HG02973 (cell line): Measurements from ENCODE around the gene GRHPR.
"Not testable (repeated sequence)": the region's sequence is repeated elsewhere in the genome, so short reads cannot be mapped to it uniquely, and the experiment has no call there.

Experiments used
- ATAC-seq: cut with Tn5 transposase; IDR thresholded peaks from one replicate; pipeline ENCODE4 v1.9.1; 2021; ENCODE audit warnings: moderate library complexity; ENCODE audit not compliant: unreplicated experiment

GRHPR gene

DNA sequence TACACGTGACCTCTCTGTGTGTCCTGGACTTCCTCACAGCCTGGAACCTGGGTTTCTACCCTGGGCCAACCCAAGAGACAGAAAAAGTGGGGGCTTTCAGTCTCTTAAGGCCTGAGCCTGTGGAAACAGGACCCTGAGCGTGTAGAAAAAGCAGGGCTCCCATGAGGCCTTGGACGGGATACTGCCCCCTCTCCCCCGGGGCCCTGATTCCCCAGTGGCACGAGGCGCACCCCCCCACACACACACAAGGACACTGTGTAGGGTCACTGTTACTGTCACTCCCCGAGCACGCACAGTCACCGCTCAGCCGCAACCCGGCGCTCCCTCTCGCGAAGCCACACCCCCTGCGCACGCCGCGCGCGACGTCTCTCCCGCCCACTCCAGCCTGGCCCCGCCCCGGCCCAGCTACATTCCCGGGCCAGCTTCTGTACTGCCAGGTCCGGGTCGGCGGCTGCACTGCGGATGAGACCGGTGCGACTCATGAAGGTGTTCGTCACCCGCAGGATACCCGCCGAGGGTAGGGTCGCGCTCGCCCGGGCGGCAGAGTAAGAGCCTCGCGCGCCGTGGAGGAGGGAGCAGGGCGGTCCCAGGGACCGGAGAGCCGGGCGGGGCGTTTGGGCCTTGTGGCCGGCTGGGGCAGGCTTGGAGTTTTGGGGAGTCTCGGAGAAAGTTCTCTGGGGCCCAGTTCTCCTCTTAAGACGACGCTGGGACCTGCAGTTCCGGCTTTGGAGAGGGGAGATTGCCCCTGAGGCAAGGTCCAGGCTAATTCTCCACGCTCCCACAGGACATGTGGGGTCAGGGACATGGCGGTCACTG, at the start of gene GRHPR:
Gene GRHPR, plus strand, starts transcription at position 408 of the 816 bp plus-strand sequence. Its CDS starts 55 bp downstream, at position 463.
- peak; percentile 86 for ATAC-seq

DNA sequence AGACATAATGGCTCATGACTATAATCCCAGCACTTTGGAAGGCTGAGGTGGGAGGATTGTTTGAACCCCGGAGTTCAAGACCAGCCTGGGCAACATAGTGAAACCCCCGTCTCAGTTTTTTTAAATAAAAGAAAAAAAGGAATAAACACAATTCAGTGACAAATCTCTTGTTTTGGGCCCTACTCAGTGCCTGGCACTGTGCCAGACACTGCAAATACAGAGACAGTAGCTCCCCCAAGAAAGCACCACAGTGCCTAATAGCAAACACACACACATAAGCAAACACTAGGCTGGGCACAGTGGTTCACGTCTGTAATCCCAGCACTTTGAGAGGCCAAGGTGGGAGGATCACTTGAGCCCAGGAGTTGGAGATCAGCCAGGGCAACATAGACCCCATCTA, 49.7 kb upstream of the GRHPR start:
- no peak for ATAC-seq

GRCh38 chr9:37373621-37374020, 48.9 kb upstream of the GRHPR start:
- no peak for ATAC-seq

- no peak for ATAC-seq
These were observed 47.6 kb upstream of the GRHPR start for GRCh38 chr9:37374892-37375291.

- no peak for ATAC-seq
These were observed 44.5 kb upstream of the GRHPR start for GRCh38 chr9:37377688-37378612.

GRCh38 chr9:37378613-37379004, 43.9 kb upstream of the GRHPR start:
- ATAC-seq, result no peak

DNA sequence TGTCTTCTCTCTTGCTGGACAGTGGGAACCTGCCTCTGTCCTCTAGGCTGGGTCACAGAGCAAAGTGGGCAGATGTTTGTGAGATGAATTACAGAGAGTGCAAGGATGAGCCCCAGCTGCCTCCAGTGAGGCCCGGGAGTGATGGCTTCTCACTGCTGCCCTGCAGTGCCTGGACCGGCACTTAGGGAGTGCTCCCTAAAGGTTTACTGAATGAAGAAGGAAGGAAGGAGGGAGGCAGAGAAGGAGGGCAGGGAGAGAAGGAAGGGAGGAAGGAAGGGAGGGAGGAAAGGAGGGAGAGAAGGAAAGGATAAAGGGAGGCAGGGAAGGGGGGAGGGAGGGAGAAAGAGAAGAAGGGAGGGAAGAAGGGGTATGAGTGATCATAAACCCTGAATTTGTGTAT, 42.7 kb upstream of the GRHPR start:
- ATAC-seq, result no peak

GRCh38 chr9:37380570-37380969, 41.9 kb upstream of the GRHPR start:
- no peak for ATAC-seq

- ATAC-seq, result no peak
These were observed 41.3 kb upstream of the GRHPR start for GRCh38 chr9:37381094-37381741.

DNA sequence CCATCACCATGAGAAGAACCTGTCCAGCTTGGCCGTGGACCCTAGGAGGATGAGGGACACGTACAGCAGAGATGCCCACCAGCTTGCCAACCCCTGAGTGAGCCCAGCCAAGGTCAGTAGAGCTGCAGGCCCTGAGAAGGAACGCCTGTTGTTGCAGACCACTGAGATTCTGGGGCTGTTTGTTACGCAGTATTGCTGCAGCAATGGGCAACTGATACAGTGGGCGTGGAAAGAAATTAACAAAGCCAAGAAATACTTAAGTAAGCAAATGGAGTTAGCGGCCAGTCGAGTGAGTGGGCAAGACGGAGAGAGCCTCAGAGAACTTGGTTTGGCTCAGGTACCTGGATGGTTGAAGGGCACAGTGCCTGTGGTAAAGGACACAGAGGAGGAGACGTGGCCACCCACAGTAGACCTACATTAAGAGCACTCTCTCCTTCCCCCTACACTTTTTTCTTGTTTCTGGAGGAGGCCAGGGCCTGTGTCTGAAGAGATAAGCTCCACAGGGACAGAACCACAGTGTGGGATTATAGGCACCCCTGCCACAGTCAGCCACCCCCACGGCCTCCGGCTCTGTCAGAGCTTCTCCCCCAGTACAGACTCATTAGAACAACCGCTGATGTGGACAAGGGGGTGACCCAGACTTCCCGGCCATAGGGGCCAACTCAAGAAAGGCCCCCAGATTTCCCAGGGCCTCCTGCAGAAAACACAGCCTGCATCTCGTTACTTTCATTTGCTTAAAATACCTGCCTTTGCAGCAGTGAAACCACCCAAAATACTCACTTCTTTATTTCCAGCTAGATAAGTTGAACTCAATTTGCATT, 40.1 kb upstream of the GRHPR start:
- ATAC-seq, result no peak

DNA sequence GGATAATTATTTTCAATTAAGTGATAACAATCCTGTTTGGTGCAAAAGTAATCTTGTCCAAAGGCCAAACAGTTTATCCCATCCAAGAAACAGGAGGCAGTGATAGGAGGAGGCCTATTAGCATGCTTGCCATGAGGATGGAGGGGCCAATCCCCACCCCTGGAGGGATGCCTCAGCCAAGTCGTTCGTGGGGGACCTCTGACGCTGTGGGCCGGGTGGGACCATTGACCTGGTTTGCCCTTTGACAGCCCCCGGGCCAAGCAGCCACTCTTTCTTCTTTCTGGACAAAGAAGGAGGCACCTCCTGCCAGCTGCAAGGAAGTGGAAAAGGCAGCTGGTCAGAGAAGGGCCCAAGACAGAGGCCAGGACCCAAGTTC, 39.5 kb upstream of the GRHPR start:
- ATAC-seq, result no peak

DNA sequence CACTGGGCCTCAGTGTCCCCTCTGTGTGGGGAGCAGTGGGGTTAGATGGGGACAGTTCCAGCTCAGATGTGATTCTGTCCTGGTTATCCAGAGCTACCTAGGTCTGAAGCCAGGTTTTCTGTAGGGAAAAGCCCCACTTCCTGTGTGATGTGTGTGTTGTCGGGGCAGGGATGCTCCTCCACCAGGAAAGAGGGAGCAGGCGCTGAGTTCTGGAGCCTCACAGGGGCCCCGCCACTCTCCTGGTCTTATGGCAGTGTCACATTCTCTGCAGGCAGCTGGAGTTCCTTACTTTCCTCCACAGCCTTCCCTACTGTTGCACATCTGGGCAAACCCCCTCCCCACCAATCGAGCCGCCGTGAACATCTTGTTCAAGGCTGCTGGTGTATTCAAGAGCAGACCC, 39.1 kb upstream of the GRHPR start:
- ATAC-seq, result no peak

GRCh38 chr9:37383876-37384746, 38.4 kb upstream of the GRHPR start:
- no peak for ATAC-seq

DNA sequence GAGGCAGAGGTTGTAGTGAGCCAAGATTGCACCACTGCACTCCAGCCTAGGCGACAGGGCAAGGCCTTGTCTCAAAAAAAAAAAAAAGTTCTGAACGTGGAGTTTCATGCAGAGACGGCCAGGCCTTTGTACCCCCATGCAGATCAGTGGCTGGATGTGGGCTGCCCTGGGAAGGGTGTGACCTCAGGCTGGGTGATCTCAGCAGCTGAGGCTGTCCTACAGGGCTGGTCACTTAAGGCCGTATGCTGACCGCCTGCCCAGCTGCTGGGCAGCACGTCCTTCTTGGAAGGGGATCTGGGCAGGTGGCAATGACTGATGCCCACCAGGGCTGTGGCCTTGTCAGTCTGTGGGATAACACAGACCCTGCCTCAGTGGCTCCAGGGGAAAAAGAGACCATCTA, 37.2 kb upstream of the GRHPR start:
- ATAC-seq, result no peak

DNA sequence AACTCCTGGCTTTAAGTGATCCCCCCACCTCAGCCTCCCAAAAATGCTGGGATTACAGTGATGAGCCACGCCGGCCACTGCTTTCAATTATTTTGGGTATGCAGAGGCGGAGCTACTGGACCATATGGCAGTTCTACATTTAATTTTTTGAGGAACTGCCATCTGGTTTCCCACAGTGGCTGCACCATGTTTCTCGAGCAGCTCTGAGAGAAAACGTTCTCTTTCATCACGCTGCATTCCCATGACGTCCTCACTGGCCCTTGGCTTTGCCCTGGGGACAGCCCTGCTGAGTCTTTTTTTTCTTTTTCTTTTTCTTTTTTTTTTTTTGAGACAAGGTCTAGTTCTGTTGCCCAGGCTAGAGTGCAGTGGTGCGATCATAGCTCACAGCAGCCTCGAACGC, 35.5 kb upstream of the GRHPR start:
- no peak for ATAC-seq

DNA sequence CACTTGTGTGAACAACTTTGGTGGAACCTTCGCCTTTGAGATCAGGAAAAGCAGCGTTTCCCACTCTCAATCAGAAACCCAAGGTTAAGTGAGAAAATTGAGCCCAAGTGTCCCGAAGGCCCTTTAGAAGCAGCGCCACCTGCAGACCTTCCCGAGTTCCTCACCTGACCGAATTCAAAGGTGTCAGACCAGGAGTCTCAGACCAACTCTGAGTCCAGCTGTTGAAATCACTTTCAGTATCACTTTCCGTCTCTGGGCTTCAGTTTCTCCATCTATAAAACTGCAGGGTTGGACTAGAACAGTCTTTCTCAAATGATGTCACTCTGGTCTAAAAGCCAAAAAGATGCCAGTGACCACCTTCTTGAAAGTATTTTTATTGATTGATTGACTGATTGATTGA, 31.7 kb upstream of the GRHPR start:
- ATAC-seq, result peak; percentile 88

GRCh38 chr9:37392272-37392671, 30.2 kb upstream of the GRHPR start:
- no peak for ATAC-seq

DNA sequence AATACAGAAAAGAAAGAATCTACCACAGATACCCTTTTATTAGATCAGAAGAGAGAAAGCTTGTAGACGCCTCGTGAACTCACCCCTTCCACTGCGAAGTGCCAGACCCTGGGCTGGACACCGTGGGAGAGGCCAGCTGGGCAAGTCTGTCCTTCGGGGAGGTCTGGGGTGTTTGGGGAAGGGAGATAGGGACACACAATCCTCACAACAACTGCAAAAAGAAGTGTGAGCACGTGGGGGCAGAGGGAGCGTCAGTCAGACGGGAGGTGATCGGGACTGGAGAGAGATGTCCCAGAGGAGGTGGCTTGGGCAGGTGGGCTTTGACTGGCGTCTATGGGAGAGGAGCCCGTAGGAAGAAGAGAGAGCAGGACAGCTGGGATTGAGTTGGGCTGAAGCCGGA, 27.3 kb upstream of the GRHPR start:
- no peak for ATAC-seq

DNA sequence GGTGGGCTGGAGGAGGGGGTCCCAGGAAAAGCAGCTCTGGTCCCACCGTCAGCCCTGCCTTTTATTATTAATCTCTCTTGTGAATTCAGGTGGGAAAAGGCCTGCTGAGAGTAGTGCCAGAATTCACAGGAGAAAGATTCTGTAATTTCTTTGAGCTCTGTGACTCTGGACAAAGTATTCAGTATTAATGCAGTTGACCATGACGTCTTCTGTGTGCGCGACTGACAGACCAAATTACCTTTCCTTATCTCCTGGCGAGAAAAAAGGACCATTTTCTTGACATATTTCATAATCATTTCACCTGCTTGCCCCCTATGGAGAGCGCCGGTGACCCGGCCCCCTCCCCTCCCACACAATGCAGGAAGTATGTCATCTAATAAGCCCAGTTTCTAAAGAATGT, 26.8 kb upstream of the GRHPR start:
- ATAC-seq, result no peak

GRCh38 chr9:37397948-37398347, 24.5 kb upstream of the GRHPR start:
- not testable (repeated sequence) for ATAC-seq
